Stimulated activated CD8-positive, alpha-beta memory T cell treated with anti-CD3 and anti-CD28 coated beads, Interleukin-4, amount 100 ng/mL, for 1 hour (primary cell): ENCODE data around the gene PDP2.

Experiments
- DNase-seq, 2 donors: peaks; one replicate each; pipeline ENCODE4 v3.0.0-alpha.2; 2020; ENCODE audit warnings: low read depth in 2 of 2, low spot score in 1 of 2

PDP2 gene

GRCh38 chr16:66935314-66936011 is 55.1 kb downstream of the PDP2 start, which contains the start of gene CES2:
TSS of gene CES2 (plus strand) at chr16:66935516. CDS start at chr16:66935636, 120 bp downstream.
- no peak for DNase-seq

GRCh38 chr16:66936462-66936861 is 56.1 kb downstream of the PDP2 start:
- no peak for DNase-seq

- DNase-seq: no peak
These were observed 56.7 kb downstream of the PDP2 start for GRCh38 chr16:66936889-66937554.

- DNase-seq: no peak
These were observed 57.5 kb downstream of the PDP2 start for GRCh38 chr16:66937725-66938337.

GRCh38 chr16:66939366-66939765 is 59.1 kb downstream of the PDP2 start:
- DNase-seq: no peak

GRCh38 chr16:66940236-66940635 is 59.9 kb downstream of the PDP2 start:
- DNase-seq: no peak
